Panc1 (cell line): ENCODE results near the gene ZNF622. TPM values are rescaled to one million over a fixed set of nuclear protein-coding genes. Genes with fewer than 3 reads are reported as not detected.

ENCODE experiments used
- ATAC-seq: fragments of 200-7000 bp; cut with Tn5 transposase; 2 replicates; pipeline ENCODE4 v1.9.1; 2020; ENCODE audit warnings: mild to moderate bottlenecking, moderate library complexity
- BruUV-seq: library from RNA; stranded (reverse); fragments of 400-500 nt; replicated peaks from 2 replicates; lab custom pipeline; 2021; lab: Mats Ljungman, UMichigan
- CTCF ChIA-PET: fragments of 300-600 bp; sonication (Branson Sonifier 250); formaldehyde crosslinking; loops from one replicate; lab custom pipeline; 2022; ENCODE audit warnings: antibody characterized with exemption; lab: Charles Lee
- POLR2A ChIA-PET: fragments of 300-600 bp; sonication (Branson Sonifier 250); formaldehyde crosslinking; loops from one replicate; lab custom pipeline; 2022; ENCODE audit warnings: antibody characterized with exemption; lab: Charles Lee
- DNase-seq: peaks from one replicate; pipeline ENCODE4 v3.0.0-alpha.2; 2010; ENCODE audit warnings: low read depth, low spot score
- H3K27ac ChIP-seq: 2 replicates; pipeline ENCODE4 v1.5.1; 2011; ENCODE audit warnings: mild to moderate bottlenecking, low read length, inconsistent platforms
- H3K27me3 ChIP-seq: fragments of 200-500 bp; sonication (Bioruptor generic); 2 replicates; pipeline ENCODE4 v1.6.0; 2014; ENCODE audit warnings: low read length, inconsistent platforms; ENCODE audit not compliant: control insufficient read depth, insufficient read depth
- H3K36me3 ChIP-seq: fragments of 200-500 bp; sonication (Bioruptor generic); 2 replicates; pipeline ENCODE4 v1.5.1; 2014; ENCODE audit warnings: inconsistent platforms, mild to moderate bottlenecking, low read length, moderate library complexity; ENCODE audit not compliant: control insufficient read depth, insufficient read depth
- H3K4me1 ChIP-seq: 2 replicates; pipeline ENCODE4 v1.5.1; 2011; ENCODE audit warnings: inconsistent platforms, mild to moderate bottlenecking, low read length, moderate library complexity; ENCODE audit not compliant: control insufficient read depth, insufficient read depth
- H3K4me3 ChIP-seq, 2 experiments: 2 replicates each; pipeline ENCODE4 v1.5.1; 2011 to 2012; ENCODE audit warnings: low read depth in 2 of 2, low read length in 2 of 2, mild to moderate bottlenecking in 2 of 2, inconsistent platforms in 1 of 2, moderate library complexity in 1 of 2
- H3K9me3 ChIP-seq: fragments of 200-500 bp; sonication (Bioruptor generic); 2 replicates; pipeline ENCODE4 v1.5.1; 2014; ENCODE audit warnings: low read depth, mild to moderate bottlenecking, inconsistent platforms, low read length, moderate library complexity; ENCODE audit not compliant: control insufficient read depth, insufficient read depth
- CTCF ChIP-seq: fragments of 450-650 bp; IDR thresholded peaks from 2 replicates; pipeline ENCODE4 v1.5.1; 2017; ENCODE audit warnings: mild to moderate bottlenecking
- POLR2AphosphoS5 ChIP-seq: IDR thresholded peaks from 2 replicates; pipeline ENCODE4 v1.6.1; 2012; ENCODE audit warnings: mild to moderate bottlenecking, low read depth, low read length, moderate library complexity
- REST ChIP-seq, 2 experiments: IDR thresholded peaks; 2 replicates each; pipeline ENCODE4 v1.6.1; 2011 to 2012; ENCODE audit warnings: low read depth in 2 of 2, control low read depth in 1 of 2, low read length in 1 of 2, mild to moderate bottlenecking in 1 of 2, moderate library complexity in 1 of 2; ENCODE audit not compliant: insufficient read depth in 1 of 2
- SIN3A ChIP-seq: IDR thresholded peaks from 2 replicates; pipeline ENCODE4 v1.6.1; 2012; ENCODE audit warnings: low read depth, mild to moderate bottlenecking, low read length, moderate library complexity, borderline replicate concordance; ENCODE audit not compliant: insufficient read depth
- TCF7L2 ChIP-seq: IDR thresholded peaks from 2 replicates; pipeline ENCODE4 v1.6.1; 2011; ENCODE audit warnings: mild to moderate bottlenecking, low read depth, low read length, inconsistent platforms
- in situ Hi-C: cut with HindIII; loops from 2 replicates; pipeline ENCODE4 v1.10.0; 2016; ENCODE audit warnings: low sequenced_read_pairs, low pct_unique_long_range_greater_than_20kb
- intact Hi-C: fragments of 100-400 bp; cut with micrococcal nuclease; formaldehyde crosslinking; loops from one replicate; pipeline ENCODE4 v1.10.0; 2022; ENCODE audit not compliant: unreplicated experiment
- total RNA-seq: library from RNA; stranded (reverse); gene quantifications from one replicate; pipeline ENCODE4 v1.2.1, GENCODE V29; 2021; ENCODE audit not compliant: unreplicated experiment

ZNF622 gene
- total RNA-seq, 1 experiment from 2014 or later: 29.3 TPM

- no peak overlapping the region for H3K4me3 ChIP-seq
- intact Hi-C loops: no loop called here
- DNase-seq (no peak), ATAC-seq (no peak)
- in situ Hi-C loops: no loop called here
- TF ChIP-seq SIN3A: no peak
- no peak for TF ChIP-seq TCF7L2
- TF ChIP-seq POLR2AphosphoS5: no peak
- TF ChIP-seq REST (IDR thresholded peaks at IDR 0.05; ENCODE audit: insufficient read depth in 1 of 2, low read depth in 2 of 2, low read length in 1 of 2): no peak
- TF ChIP-seq CTCF: no peak
- H3K27ac ChIP-seq: no peak overlapping the region
- H3K36me3 ChIP-seq: no peaks in the 10 kb centered on the region
- no peaks in the 10 kb centered on the region for H3K4me1 ChIP-seq
- H3K27me3 ChIP-seq: no peaks in the 10 kb centered on the region; the same call in 1 of the 2 replicates
- H3K9me3 ChIP-seq: no peaks in the 10 kb centered on the region
- ChIA-PET POLR2A (no interaction called here), CTCF (no interaction called here)
- BruUV-seq: no TSS peak
Observed at GRCh38 chr5:16410338-16410737, 55.3 kb downstream of the ZNF622 start.

DNA sequence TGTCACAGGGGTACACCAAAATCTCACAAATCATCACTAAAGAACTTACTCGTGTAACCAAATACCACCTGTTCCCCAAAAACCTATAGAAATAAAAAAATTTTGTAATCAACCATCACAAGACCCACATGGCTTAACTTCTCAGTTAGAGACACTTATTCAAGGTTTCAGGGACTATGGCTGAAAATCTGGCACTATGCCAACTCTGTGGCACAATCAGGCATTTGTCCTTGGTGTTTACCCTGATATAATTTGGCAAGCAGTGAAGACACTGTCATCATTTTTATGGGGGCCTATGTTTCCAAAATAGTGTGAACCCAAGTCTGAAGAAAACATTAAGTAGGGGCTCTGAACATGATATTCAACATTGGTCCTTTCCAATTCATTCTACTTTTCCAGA lies 59.0 kb downstream of the ZNF622 start:
- no peaks in the 10 kb centered on the region for H3K9me3 ChIP-seq
- no peaks in the 10 kb centered on the region for H3K27me3 ChIP-seq
- DNase-seq: no peak
- no peaks in the 10 kb centered on the region for H3K36me3 ChIP-seq
- ChIA-PET CTCF (no interaction called here), POLR2A (no interaction called here)
- no peak for TF ChIP-seq TCF7L2
- no peak for TF ChIP-seq SIN3A
- TF ChIP-seq CTCF: no peak
- TF ChIP-seq REST (IDR thresholded peaks at IDR 0.05; ENCODE audit: insufficient read depth in 1 of 2, low read depth in 2 of 2, low read length in 1 of 2): no peak
- TF ChIP-seq POLR2AphosphoS5: no peak
- intact Hi-C loops: no loop called here
- no peak overlapping the region for H3K4me3 ChIP-seq
- H3K4me1 ChIP-seq: no peaks in the 10 kb centered on the region
- no peak for ATAC-seq
- no peak overlapping the region for H3K27ac ChIP-seq
- in situ Hi-C loops: no loop called here
- no TSS peak for BruUV-seq
